GM12872 (cell line): Measurements from ENCODE around the gene CMTM4.

Experiments
- CTCF ChIP-seq: IDR thresholded peaks from 3 replicates; pipeline ENCODE4 v1.5.1; 2011; ENCODE audit warnings: low read depth, mild to moderate bottlenecking, low read length, moderate library complexity; ENCODE audit not compliant: insufficient read depth

Gene CMTM4

DNA sequence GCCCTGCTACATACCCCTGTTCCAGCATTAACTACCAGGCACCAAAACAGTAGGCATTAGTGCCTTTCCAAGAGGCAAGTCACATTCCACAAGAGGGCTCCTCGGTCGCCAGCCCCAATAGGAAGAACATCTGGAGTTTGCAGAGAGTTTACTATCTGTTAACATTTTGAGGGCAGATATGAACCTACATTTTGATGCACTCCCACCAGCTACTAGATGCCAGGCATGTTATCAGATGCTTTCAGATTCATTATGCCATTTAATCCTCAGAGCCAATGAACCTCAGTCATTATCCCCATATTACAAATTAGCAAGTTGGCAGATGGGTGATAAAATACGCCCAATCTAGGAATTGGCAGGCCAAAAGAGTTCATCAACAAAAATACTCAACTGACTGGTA is 121.5 kb downstream of the CMTM4 start:
- TF ChIP-seq CTCF = no peak

- no peak for TF ChIP-seq CTCF
Observed at GRCh38 chr16:66574531-66574930, 122.0 kb downstream of the CMTM4 start.

GRCh38 chr16:66574081-66574480 is 122.5 kb downstream of the CMTM4 start:
- no peak for TF ChIP-seq CTCF

DNA sequence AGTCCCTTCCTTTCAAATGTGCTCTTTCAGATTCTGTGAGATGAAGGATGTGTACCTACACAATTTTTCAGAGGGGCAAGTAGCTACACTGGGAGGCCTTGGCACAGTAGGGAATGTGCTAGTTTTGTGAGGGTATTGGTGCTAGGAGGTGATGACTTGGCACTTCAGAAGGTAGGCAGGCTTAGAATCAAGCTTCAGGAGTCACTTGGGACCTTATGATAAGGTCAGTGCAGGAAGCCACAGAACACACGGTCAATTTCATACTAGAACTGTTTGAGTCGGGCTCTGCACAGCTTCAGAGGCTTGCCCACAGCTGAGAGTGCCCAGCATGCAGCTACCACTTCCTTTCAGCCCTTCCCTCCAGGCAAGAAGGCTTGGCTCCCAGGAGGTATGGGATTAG is 124.2 kb downstream of the CMTM4 start:
- TF ChIP-seq CTCF = no peak

DNA sequence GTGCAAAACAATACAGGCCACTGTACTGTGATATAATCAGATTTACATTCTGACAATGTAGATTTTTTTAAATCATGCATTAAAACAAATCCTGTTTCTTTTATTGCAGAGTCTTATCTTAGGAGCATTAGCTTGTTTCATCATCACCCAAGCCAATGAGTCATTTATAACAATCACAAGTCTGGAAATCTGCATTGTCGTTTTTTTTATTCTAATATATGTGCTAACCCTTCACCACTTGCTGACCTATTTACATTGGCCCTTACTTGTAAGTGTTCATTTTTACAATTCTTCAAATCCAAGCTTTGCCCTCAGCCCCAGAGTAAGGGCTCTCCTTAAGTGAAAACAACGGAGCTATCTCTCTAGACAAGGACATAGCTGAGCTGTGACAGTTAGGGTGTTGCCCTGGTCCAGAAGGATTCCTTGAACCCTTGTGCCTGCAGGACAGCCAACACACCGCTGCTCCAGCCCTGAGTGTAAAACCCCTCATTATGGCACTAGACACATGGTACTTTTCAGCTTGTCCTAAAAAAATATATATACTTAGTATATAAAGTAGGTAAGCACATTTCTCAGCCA is 126.6 kb downstream of the CMTM4 start:
- no peak for TF ChIP-seq CTCF

DNA sequence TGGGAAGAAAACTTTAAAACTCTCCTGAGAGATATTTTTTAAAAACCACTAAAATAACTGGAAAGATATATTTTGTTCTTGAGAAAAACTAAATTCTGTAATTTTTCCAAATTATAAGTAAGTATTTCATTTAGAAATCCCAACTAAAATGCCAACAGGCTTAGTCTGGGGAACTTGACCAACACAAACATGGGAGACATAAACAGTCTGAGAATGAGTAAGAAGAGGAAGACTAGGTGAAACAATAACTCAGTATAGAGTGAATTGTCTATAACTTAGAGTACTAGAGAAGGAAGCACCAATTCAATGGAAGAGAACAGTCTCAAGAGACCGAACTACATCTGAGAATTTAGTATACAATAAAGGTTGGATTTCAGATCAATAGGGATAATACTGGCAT is 127.4 kb downstream of the CMTM4 start:
- TF ChIP-seq CTCF = no peak

DNA sequence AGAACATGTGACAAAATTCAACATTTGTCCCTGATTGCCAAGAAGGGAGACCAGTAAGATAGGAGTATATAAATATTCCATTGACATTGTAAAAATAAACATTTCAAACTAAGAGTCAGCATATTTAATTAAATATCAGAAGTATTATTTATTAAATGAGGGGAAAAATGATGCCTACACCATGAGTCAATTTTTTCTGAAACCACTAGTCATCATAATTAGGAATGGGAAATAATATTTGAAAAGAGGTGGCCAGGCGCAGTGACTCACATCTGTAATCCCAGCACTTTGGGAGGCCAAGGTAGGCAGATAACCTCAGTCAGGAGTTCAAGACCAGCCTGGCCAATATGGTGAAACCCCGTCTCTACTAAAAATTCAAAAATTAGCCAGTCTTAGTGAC is 128.2 kb downstream of the CMTM4 start:
- no peak for TF ChIP-seq CTCF
